Upper lobe of right lung (tissue), 1 donor: ENCODE data around the gene TDRD10. TPM values are rescaled to one million over a fixed set of nuclear protein-coding genes. Genes with fewer than 3 reads are reported as not detected.

Experiments used
- ATAC-seq: fragments of 200-7000 bp; cut with Tn5 transposase; one replicate; pipeline ENCODE4 v1.9.1; 2020; ENCODE audit warnings: mild to moderate bottlenecking, moderate library complexity
- DNase-seq: peaks from one replicate; pipeline ENCODE4 v3.0.0-alpha.2; 2020
- H3K27ac ChIP-seq: fragments of 200-600 bp; one replicate; pipeline ENCODE4 v1.8.0; 2022
- H3K27me3 ChIP-seq: fragments of 200-600 bp; one replicate; pipeline ENCODE4 v1.8.0; 2022; ENCODE audit warnings: mild to moderate bottlenecking
- H3K36me3 ChIP-seq: fragments of 200-600 bp; one replicate; pipeline ENCODE4 v1.8.0; 2022
- H3K4me1 ChIP-seq: fragments of 200-600 bp; one replicate; pipeline ENCODE4 v1.8.0; 2022
- H3K4me3 ChIP-seq: fragments of 200-600 bp; one replicate; pipeline ENCODE4 v1.8.0; 2022; ENCODE audit warnings: mild to moderate bottlenecking
- H3K9me3 ChIP-seq: fragments of 200-600 bp; one replicate; pipeline ENCODE4 v1.8.0; 2022
- intact Hi-C: fragments of 100-400 bp; cut with DNase I; formaldehyde crosslinking; loops from one replicate; pipeline ENCODE4 v1.11.0; 2022
- total RNA-seq: library from RNA; stranded (reverse); fragmentation: NEBNext Ultra II Directional; extraction: Animal tissue kit (Norgen Biotek cat#: 25700); gene quantifications from one replicate; pipeline ENCODE4 v1.2.1, GENCODE V29; 2021
- TF ChIP-seq, protein P1 (sequence below): fragments of 200-600 bp; IDR thresholded peaks from one replicate; pipeline ENCODE4 v1.8.0; 2022; ENCODE audit warnings: antibody characterized with exemption
- donor health status: DM: no; HTN: yes; CAD: no; lungs with severe emphysema.

The TDRD10 gene
- total RNA-seq, 1 donor from 2014 or later: 21.7 TPM

- no peak for DNase-seq
- TF ChIP-seq, protein P1, sequence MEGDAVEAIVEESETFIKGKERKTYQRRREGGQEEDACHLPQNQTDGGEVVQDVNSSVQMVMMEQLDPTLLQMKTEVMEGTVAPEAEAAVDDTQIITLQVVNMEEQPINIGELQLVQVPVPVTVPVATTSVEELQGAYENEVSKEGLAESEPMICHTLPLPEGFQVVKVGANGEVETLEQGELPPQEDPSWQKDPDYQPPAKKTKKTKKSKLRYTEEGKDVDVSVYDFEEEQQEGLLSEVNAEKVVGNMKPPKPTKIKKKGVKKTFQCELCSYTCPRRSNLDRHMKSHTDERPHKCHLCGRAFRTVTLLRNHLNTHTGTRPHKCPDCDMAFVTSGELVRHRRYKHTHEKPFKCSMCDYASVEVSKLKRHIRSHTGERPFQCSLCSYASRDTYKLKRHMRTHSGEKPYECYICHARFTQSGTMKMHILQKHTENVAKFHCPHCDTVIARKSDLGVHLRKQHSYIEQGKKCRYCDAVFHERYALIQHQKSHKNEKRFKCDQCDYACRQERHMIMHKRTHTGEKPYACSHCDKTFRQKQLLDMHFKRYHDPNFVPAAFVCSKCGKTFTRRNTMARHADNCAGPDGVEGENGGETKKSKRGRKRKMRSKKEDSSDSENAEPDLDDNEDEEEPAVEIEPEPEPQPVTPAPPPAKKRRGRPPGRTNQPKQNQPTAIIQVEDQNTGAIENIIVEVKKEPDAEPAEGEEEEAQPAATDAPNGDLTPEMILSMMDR: no peak
- H3K36me3 ChIP-seq: peaks cover 35% of the 10 kb centered on the region
- no peak overlapping the region for H3K27ac ChIP-seq
- no peaks in the 10 kb centered on the region for H3K27me3 ChIP-seq
- peaks cover 67% of the 10 kb centered on the region for H3K4me1 ChIP-seq
- no peak overlapping the region for H3K4me3 ChIP-seq
- ATAC-seq: no peak
- intact Hi-C loops: no loop called here
- no peaks in the 10 kb centered on the region for H3K9me3 ChIP-seq
Observed at GRCh38 chr1:154489695-154490274, 12.2 kb upstream of the TDRD10 start.

DNA sequence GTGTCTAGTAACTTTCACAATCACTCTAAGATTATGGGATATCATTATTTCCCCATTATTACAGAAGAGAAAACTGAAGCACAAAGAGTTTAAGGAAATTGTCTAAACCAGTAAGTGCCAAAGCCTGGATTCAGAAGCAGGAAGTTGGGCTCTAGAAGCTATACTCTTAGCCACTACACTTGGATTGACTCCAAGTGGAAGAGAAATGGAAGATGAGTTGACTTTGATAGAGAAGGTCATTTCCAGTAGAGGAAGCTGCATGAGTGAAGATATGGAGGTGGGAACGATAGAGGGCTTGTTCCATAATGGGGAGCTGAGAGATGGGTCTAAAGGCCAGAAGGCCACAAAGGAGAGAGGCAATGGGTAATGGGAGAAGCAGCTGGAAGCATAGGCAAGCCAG lies 11.7 kb upstream of the TDRD10 start:
- intact Hi-C loops: no loop called here
- ATAC-seq (peak; percentile 53), DNase-seq (no peak)
- TF ChIP-seq, protein P1: no peak
- Histone ChIP-seq H3K27me3 (no peaks in the 10 kb centered on the region), H3K36me3 (peaks cover 38% of the 10 kb centered on the region), H3K4me3 (no peak overlapping the region), H3K9me3 (no peaks in the 10 kb centered on the region), H3K27ac (peak overlapping the region; percentile 28), H3K4me1 (peaks cover 67% of the 10 kb centered on the region)

DNA sequence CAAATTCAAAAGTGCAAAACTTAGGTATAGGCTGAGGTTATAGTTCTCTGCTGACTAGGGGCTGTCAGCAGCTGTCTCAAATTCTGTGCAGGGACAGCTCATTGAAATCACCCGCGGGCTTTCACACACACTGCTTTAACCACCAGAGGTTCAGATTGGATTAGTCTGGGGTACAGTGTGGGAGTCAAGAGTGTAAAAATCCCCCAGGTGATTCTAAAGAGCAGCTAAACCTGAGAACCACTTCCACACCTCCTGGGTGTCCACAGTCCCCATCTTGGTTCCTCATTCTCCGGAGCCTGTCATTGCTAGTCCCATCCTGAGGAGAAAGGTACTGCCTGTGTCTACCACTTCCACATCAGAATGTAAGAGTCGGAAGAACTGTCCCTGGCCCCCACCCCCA lies 9.9 kb upstream of the TDRD10 start:
- H3K27ac ChIP-seq: peak overlapping the region; percentile 20
- peak; percentile 6 for ATAC-seq

DNA sequence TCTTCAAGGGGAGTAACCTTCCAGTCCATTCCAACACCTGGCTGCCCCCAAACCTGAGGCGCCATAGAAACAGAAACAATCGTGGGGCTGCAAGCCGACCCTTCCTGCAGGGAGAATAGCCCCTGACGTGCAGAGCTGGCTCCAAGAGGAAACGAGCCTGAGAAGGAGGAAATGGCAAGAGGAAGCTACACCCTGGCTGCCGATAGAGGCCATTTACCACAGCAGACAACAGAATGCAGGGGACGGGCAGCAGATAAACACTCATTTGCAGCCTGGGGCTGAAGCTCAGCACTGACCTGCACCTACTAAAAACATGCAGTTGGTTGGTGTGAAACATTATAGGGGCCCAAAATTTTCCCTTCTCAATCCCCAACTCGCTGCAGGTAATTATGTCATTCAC lies 8.7 kb upstream of the TDRD10 start:
- peaks cover 20% of the 10 kb centered on the region for H3K36me3 ChIP-seq
- intact Hi-C loops: no loop called here
- H3K9me3 ChIP-seq: no peaks in the 10 kb centered on the region
- H3K27ac ChIP-seq: peak overlapping the region; percentile 20
- H3K4me3 ChIP-seq: no peak overlapping the region
- H3K27me3 ChIP-seq: no peaks in the 10 kb centered on the region
- peaks cover 79% of the 10 kb centered on the region for H3K4me1 ChIP-seq
- DNase-seq: no peak
- TF ChIP-seq, protein P1: no peak
- ATAC-seq: peak; percentile 77

More for the DNA sequence above, 9.9 kb upstream of the TDRD10 start:
- no peak for DNase-seq
- H3K9me3 ChIP-seq: no peaks in the 10 kb centered on the region
- H3K27me3 ChIP-seq: no peaks in the 10 kb centered on the region
- H3K4me3 ChIP-seq: no peak overlapping the region
- TF ChIP-seq, protein P1: no peak
- peaks cover 29% of the 10 kb centered on the region for H3K36me3 ChIP-seq
- H3K4me1 ChIP-seq: peaks cover 69% of the 10 kb centered on the region
- intact Hi-C loops: no loop called here

DNA sequence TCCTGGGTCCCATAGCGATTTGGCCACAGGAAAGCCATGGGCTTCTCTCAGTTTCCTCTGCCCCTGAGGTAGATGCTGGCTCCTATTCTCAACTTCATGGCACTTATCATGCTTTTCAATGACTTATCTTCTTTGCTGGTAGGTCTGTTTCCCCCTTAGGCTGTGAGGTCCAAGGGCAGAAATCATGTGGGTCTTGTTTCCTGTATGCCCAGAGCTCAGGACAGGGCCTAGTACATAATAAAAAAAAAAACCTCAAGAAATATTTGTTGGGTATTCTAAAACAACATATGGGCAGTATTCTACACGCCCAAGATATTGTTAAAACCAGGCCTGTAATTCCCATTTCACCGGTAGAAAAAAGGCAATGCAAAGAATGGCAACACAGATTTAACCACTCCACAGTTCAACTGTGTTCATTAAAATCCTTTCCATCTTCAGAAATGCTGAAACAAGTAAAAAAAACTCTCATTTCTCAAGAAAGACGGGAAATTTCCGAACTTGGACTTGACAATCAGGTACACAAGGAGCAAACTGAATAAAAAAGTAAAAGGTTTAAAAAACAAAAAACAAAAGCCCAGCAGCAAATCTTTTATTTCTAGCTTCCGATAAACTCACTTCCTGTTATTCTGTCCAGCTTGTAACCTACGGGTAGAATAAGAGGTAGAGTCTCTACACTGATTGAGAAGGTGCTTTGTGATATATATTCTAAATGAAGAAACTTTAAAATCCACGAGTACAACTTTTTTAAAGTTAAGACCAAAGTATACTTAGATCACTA lies 6.3 kb upstream of the TDRD10 start:
- intact Hi-C loops: no loop called here
- peaks cover 26% of the 10 kb centered on the region for H3K36me3 ChIP-seq
- DNase-seq (no peak), ATAC-seq (no peak)
- peak overlapping the region; percentile 2 for H3K4me3 ChIP-seq
- no peaks in the 10 kb centered on the region for H3K9me3 ChIP-seq
- H3K27ac ChIP-seq: peak overlapping the region; percentile 63
- no peaks in the 10 kb centered on the region for H3K27me3 ChIP-seq
- TF ChIP-seq, protein P1: no peak
- peaks cover 72% of the 10 kb centered on the region for H3K4me1 ChIP-seq
